Measurements from ENCODE around the gene ISOC1.

Gene ISOC1

GRCh38 chr5:129141078-129141477 is 46.5 kb downstream of the ISOC1 start:
- DNase-seq: no peak

- DNase-seq: no peak
Measured at GRCh38 chr5:129141696-129142095, 47.1 kb downstream of the ISOC1 start.

DNA sequence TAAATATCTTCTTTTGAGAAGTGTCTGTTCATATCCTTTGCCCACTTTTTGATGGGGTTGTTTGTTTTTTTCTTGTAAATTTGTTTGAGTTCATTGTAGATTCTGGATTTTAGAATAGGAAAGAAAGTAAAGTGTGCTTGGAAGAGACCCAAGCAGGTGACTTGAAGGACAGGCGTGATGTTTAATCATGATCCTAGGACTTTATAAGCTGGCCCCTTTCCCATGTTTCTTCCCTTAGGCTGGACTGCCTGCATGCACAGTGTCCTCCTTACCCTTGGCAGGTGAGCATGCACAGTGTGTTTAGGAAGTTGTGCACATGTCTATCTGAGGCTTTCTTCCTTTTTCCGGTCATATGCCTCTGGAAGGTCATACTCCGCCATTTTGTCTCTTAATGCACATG is 61.3 kb downstream of the ISOC1 start:
- no peak for DNase-seq

GRCh38 chr5:129161830-129162229 is 67.3 kb downstream of the ISOC1 start:
- DNase-seq: no peak

All from CD4-positive, alpha-beta T cell treated with Interferon gamma for 1 hour (primary cell).